ENCODE measurements around the gene C16orf82.

GRCh38 chr16:27029525-27029924 lies 37.2 kb upstream of the C16orf82 start:
- TF ChIP-seq SREBF2 (IDR thresholded peaks at IDR 0.05) (no peak), HDAC2 (IDR thresholded peaks at IDR 0.05) (no peak), HEYL (CRISPR knock-in tag; IDR thresholded peaks at IDR 0.05) (no peak), EHF (CRISPR knock-in tag; IDR thresholded peaks at IDR 0.05) (no peak), PHF8 (IDR thresholded peaks at IDR 0.05; ENCODE audit: borderline replicate concordance, low read depth) (no peak), NPAS2 (CRISPR knock-in tag; IDR thresholded peaks at IDR 0.05; ENCODE audit: borderline replicate concordance) (no peak), RFX5 (IDR thresholded peaks at IDR 0.05) (no peak), CTCF (IDR thresholded peaks at IDR 0.05) (no peak), ZNF302 (CRISPR knock-in tag; IDR thresholded peaks at IDR 0.05) (no peak)
